GM19023 (cell line): ENCODE results near the gene ADCY3.

ENCODE experiments used
- ATAC-seq: cut with Tn5 transposase; IDR thresholded peaks from one replicate; pipeline ENCODE4 v1.9.1; 2021; ENCODE audit warnings: mild to moderate bottlenecking, moderate library complexity; ENCODE audit not compliant: unreplicated experiment

ADCY3 gene

DNA sequence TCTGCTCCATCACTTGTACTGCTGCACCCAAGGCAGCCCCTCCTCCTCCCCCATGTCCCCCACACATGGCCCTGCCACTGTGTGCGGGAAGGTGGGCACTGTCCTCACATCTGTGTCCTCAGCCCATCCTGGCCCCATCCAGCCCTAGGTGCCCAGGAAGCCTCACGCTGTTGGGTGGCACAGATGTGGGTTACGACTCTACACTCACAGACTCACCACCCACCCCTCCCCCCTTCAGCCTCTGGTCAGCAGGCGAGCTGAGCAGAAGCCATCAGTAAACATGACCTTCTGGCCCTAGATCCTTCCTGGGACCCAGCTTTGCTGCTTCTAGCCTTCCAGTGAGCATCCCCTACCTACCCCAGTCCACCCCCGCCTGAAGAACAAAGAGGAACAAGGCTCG lies 43.0 kb downstream of the ADCY3 start:
- ATAC-seq: no peak

DNA sequence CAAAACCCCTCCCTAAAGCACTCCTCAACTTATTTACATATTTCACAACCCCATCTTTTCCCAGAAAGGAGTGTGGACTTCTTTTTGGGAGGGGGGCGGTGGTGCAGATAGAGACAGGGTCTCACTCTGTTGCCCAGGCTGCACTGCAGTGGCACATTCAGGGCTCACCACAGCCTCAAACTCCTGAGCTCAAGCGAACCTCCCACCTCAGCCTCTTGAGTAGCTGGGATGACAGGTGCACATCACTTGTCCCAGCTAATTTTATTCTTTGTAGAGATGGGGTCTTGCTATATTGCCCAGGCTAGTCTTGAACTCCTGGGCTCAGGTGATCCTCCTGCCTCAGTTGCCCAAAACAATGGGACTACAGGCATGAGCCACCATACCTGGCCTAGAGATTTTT lies 44.1 kb downstream of the ADCY3 start:
- no peak for ATAC-seq

DNA sequence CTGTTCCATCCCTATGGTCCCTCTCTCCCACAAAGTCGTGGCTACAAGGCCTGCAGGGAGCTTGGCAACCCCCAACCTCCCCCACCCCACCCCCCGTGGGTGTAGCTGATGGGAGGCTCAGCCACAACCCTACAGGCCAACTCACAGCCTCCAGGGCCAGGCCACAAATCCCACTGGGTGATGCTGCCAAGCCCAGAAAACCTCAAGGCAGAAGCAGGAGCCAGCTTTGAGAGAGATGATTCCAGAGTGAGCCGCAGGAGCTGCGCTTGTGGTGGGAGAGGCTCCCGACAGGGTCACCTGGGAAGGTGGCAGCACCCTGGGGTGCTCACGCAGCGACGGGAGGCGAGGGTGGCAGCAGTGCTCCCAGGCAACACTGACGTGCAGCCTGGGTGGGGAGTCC lies 44.8 kb downstream of the ADCY3 start:
- ATAC-seq: no peak

DNA sequence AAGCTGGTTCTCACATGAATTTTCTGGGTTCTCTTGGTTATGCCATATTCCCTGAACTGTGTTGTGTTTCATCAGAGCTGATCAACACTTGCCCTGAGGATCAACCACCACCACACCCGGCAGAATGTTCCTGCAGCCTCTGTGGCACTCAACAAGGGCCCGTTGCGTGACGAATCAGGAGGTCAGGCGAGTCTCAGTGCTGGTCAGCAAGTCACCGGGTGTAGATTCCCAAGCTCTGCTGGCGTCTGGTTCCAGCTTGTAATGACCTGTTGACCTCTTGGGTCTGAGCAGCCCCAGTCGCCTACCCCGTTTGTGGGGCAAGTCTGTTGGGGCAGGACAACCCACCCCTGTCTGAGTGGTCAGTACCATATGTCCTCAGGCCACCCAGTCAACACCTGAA lies 46.0 kb downstream of the ADCY3 start:
- no peak for ATAC-seq

DNA sequence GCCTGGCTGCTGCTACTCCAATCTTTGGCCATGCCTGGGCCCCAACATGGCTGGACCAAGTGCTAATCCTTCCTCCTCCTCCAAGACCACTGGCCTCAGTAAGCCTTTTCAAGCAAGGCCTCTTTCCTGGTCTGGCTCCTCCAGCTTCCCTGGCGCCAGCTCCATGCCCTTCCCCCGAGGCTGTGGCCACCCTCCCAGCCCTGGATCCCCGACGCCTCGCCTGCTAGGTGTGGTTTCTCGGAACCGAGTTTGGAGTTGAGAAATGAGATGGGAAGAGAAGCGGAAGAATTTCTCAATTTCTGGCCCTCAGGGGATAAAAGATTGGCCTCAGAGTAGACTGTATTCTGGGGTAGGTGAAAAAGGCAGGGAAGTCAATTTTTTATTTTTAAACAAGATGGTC lies 46.4 kb downstream of the ADCY3 start:
- ATAC-seq: no peak

DNA sequence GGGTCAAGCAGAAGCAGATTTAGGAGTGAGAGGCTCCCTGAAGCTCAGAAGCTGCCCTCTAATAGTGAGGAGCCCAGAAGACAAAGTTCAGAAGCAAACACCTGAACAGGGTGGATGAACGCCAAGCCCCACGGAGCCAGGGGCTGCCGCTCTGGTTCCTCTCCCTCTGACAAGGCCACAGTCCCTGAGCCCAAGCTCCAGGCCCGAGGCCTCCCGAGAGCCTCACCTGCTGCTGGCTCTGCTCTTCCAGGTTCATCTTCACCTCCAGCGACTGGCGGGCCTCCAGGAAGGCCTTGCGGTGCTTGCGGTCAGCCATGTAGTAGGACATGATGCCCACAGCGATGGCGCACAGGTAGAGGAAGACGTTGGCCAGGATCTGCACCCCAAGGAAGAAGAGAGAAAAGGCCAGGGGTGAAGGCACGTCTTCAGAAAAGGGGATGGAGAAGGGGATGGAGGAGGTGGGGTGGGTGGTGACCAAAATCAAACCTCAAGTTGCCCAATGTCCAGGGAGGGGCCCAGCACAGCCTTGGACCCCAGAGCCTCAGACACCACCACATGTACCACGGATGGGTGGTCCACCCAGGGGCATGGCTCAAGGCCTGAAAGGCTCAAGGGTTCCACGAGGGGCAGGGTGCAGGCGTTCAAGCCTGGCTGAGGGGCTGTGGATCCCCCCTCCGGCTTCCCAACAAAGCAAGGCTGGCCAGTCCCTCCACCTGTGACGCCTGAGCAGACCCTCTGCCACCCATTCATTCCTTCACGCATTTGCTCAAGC lies 47.5 kb downstream of the ADCY3 start:
- ATAC-seq: no peak

DNA sequence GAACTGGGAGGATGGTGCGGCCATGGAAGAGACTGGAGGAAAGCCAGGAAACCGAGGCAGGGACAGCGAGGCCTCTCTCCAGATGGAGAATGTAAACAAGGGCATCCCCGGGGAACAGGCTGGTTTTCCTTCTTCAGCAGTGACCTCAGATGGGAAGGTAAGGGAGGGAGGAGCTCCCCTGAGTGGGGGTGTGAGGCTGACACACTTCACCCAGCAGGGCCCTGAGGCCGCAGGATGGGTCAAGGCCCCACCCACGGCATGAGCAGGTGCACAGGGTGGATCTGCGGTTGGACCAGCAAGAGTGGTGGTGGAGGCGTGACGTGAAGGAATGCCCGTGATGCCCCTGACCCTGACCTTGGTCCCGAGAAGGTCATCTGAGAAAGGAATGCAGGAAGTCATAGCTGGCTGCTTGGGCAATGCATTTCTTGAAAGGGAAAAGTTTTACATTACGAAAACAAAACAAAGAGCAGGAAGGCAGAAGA lies 48.1 kb downstream of the ADCY3 start:
- ATAC-seq: no peak

DNA sequence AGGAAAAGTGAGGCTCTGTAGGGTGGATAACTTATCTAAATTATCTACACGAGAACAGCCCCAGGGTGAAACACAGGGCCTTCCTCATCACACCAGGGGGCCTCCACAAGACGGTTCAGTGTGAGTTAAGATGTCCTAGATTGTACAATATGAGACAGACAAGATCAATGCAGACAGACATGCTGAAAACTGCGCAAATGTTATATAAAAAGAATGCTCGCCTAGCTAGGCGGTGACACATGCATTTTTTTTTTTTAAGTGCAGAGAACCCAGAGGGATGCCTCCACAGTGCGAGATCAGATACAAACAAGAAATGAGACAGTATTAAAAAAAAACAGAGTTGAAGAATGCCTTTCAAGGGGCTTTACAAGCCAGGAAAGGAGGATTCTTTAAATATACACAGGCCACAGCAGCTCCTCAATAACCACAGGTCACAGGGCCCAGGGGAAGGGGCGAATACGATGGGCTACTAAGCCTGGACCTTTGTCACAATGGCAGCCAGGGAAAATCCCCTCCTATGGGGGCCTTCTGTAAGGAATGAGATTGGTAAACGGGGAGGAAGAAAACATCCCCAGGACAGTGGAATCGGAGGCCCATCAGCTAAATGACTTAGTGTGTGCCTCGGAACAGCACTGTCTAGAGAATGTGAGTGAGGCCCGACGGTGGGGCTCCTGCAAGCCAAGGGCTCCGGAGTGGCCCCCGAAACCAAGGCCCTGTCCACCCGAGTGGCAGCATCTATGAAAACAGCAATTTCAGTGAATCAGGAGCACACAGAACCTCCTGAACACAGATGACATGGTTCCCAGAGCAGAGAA lies 48.9 kb downstream of the ADCY3 start:
- ATAC-seq: no peak

DNA sequence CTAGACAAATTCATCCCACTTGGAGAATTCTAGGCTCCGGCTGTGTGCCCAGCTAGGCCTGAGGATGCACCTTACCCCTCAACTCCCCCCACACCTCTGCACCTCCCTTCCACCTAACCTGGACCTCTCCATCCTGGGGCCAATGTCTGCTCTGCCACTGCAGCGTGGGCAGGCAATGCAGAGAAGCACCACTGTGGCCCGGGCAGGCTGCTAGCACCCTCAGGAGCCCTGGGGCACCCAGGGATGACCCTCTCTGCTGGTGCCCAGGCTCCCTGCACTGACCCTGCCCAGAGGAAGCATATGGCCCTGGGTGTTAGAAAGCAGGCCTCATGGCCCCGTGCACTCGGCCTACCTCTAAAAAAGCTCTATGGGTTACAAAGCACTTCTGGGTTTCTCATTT lies 49.6 kb downstream of the ADCY3 start:
- ATAC-seq: no peak

DNA sequence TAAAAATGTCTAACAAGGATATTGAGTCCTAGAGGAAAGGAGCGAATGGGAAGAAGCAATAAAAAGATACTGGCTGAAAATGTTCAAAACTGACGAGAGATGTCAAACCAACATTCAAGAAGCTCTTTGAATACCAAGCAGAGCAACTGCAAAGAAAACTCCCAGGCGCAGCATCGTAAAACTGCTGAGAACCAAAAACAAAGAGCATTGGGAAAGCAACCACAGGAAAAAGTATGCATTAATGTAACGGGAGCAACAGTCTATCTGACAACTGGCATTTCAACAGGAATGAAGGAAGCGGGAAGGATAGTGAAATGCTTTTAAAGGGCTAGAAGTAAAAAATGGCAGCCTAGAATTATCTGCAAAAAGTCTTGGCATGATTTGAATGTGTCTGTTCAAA lies 53.1 kb downstream of the ADCY3 start:
- no peak for ATAC-seq

DNA sequence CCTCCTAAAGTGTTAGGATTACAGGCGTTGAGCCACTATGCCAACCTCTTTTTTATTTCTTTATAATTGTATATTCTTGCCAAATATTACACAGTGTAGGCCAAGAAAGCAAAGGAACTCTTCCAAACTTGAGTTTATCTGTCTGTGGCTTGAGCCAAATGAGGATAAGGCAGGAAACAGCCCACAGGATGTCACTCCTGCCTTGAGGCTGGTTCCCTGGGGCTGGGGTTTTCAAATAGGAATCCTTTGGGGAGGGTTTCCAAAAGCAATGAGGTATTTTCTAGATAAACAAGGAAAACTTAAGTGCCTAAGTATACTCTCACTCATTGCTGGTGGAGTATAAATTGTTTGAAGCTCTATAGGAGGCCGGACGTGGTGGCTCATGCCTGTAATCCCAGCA lies 56.4 kb downstream of the ADCY3 start:
- no peak for ATAC-seq

DNA sequence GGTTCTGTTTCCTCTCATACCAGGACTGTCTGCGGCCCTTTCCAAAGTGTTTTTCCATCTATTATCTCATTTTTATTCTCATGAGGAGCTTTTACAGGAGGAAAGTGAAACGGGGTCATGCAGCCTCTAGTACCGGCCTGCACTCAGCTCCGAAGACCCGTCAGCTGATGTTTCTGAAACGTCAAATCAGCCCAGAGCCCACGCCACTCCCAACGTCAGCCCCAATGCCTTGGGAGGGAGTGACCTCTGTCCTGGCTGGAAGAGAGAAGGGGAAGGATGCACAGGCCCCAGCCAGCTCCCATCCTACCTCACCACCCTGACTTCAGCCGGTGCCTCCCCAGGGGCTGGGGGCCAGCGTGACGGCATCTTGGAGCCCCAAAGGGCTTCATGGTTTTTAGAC lies 58.5 kb downstream of the ADCY3 start:
- no peak for ATAC-seq

DNA sequence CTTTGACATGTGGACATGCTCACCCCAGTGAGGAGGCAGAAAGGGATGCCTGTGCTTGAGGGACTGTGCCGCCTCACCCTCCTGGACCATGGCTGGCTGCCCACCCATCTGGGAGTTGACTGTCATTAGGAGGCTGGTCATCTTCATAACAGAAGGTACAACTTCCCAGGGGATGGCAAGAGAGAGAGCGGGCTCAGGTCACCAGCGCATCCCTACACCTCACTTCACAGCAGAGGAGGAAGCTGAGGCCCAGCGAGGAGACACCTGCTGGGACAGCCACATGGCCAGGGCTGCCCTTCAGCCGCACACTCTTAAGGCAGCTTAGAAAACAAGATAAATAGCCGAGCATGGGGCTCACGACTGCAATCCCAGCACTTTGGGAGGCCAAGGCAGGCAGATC lies 59.4 kb downstream of the ADCY3 start:
- no peak for ATAC-seq

DNA sequence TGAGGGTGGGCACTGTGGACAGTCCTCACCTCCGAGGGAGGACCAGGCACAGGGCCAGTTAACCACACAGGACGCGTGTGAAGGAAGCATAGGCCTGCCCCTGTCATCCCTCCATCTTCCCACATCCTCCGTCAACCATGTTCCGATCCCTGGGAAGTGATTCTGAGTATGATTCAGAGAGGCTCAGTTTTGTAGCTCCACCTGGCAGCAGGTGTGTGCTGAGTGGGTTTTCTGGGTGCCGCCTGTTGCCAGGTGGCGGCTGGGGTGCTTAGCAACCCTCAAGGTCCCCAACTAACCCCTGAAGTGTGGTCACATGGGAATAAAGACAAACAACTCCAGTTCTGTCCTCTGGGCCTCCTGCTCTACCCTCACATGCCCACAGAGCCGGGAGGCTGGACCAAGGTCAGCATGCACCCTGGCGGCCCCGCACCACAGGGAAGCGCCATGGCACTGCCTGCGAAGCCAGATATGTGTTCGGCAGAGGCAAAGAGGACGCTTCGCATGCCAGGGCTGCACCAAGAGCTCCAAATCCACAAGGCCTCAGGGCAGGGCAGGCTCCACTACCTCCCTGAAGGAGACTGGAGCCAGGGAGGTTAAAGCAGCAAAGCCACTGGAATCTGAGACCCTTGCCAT lies 60.0 kb downstream of the ADCY3 start:
- ATAC-seq: no peak

DNA sequence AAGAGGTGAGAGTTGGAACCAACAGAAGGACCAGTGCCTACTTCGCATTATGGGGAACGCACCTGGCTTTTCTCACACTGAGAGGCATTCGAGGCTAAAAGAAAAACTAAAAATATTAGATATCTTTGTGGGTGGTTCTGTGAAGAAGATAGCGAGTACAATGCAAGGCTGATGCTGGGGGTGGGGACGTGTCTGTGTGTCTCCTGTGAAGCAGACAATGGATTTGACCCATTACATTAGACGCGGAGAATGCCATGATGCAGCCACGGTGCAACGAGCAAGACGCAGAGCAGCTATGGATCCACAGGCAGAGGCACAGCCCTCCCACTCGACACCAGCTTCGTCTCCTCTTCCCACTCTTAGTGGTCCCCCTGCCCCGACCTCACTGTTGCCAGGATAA lies 61.0 kb downstream of the ADCY3 start:
- ATAC-seq: no peak

DNA sequence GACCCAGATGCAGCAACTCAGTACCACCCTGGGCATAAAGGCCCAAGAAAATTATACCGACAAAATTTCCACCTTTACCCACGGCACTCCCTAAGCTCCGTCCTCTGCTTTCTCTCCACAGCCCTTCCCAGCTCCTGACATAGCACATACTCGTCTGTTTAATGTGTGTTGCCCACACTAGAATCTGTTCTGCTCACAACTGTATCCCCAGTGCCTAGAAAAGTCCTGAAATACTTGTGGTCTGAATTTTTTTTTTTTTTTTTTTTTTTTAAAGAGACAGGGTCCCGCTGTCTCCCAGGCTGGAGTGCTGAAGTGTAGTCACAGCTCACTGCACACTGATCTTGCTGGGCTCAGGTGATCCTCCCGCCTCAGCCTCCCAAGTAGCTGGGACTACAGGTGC lies 62.3 kb downstream of the ADCY3 start:
- no peak for ATAC-seq

DNA sequence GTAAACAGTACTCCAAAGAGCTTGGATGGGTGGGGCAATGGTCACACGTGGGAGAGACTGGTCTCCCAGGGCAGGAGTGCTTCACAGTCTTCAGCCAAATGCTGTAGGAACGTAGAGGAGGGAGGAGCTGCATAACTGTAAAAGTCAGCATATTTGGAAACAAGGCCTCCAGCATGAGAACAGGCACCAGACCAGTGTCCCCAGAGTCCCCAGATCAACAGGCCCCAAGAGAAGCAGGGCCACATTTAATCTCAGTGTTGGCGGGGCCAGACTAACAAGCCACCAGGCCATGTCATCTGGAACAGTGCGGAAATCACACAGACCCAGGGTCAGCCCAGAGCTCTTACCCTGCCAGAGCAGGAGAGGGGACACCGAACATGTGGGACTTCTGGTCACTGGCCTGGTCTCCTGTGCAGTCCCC lies 63.2 kb downstream of the ADCY3 start:
- ATAC-seq: no peak

DNA sequence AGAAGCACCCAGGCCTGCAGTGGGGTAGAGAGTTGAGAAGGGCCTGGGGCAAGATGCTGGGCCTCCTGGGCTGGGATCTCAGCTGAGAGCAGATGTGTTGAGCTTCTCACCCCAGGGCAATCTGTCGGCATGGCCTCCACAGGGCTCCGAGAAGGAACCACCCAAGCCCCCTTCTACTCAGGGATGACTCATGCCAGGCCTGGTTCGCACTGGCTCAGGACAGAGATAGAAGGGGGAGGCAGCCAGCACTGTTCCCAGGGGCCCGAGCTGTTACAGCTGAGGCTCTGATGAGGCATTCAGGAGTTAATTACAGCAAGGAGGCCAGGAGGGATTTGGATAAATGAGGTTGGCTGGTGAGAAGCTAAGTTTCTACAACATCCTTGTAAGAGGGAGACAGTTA lies 64.3 kb downstream of the ADCY3 start:
- no peak for ATAC-seq

DNA sequence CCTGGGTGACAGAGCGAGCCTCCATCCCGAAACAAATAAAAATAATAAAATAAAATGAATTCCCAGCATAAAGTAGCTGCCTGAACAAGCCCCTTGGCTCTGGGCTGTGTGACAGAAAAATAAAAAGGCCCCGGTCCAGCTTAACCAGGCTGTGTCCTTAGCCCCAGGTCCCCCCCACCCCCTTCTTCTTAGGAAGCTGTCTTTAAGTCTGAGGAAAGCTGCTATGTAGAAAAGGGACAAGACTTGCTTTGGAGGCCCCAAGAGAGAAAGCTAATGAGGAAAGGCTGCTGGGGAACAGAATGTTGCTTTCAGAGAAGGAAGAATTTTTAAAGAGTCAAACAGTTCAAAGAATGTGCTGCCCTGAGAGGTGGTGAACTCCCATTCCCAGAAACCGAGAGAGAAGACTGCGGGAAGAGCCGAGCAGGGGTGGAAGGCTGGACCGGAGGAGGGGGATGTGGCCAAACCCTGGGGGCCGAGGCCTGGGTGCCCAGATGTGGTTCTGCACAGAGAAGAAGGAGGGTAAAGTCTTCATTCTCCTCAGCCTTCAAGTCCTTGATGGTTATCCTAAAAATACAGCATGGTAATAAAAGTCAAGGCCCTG lies 64.9 kb downstream of the ADCY3 start:
- ATAC-seq: no peak

DNA sequence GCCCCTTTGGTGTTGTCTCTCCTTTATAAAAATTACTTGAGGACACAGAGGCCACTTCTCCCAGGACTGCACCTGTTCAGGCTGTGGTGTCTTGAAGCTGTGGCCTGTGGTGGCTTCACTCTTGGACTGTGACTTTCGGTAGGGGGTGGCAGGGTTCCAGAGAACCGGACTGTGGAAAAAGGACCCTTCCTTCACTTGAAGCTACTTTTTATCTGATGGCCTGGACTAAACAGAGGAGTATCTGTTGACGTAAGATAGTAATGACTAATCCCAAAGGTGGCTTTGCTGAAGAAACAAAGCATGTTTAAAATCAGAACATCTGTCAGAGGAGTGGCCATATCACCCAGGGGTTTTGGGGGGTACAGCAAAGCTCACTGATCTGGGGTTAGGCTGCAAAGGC lies 66.0 kb downstream of the ADCY3 start:
- no peak for ATAC-seq

DNA sequence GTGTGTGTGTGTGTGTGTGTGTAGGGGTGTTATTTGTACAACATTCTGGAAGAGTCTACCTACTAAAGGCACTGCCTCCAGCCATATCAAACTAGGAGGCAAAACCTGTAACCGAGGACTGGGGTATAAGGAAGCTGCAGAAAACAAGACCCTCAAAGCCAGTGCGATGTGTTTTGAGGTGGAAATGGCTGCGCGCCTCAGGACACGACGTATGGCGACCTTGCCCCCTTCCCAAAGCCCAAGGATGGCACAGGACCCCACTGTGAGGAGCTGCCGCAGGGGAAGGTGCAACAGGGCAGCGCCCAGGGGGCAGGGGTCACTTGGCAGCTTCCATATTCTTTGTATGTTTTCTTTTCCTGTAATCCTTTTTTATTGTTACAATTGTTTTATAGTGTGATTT lies 67.0 kb downstream of the ADCY3 start:
- no peak for ATAC-seq
